OCI-LY7 (cell line): ENCODE results near the gene BUB3. TPM values are rescaled to one million over a fixed set of nuclear protein-coding genes. Genes with fewer than 3 reads are reported as not detected.

Source experiments
- BruUV-seq: library from RNA; stranded (reverse); fragments of 400-500 nt; replicated peaks from 2 replicates; lab custom pipeline; 2021; lab: Mats Ljungman, UMichigan
- CTCF ChIA-PET: fragments of 300-600 bp; sonication (Branson Sonifier 250); formaldehyde crosslinking; loops from one replicate; lab custom pipeline; 2022; ENCODE audit warnings: antibody characterized with exemption; ENCODE audit not compliant: unreplicated experiment; lab: Charles Lee
- POLR2A ChIA-PET: fragments of 300-600 bp; sonication (Branson Sonifier 250); formaldehyde crosslinking; loops from one replicate; lab custom pipeline; 2022; ENCODE audit warnings: antibody characterized with exemption; lab: Charles Lee
- DNase-seq: peaks from one replicate; pipeline ENCODE4 v3.0.0-alpha.2; 2015; ENCODE audit warnings: low spot score
- H2AFZ ChIP-seq: fragments of 200-600 bp; sonication (generic), shearing (Covaris generic); 2 replicates; pipeline ENCODE4 v1.6.1; 2014; ENCODE audit warnings: mild to moderate bottlenecking, antibody characterized with exemption, low read length, moderate library complexity
- H3K27ac ChIP-seq: fragments of 200-600 bp; sonication (generic); 2 replicates; pipeline ENCODE4 v1.5.1; 2014; ENCODE audit warnings: mixed run types, low read depth, mild to moderate bottlenecking, moderate library complexity, low read length, inconsistent platforms; ENCODE audit not compliant: poor library complexity, severe bottlenecking
- H3K36me3 ChIP-seq: fragments of 200-600 bp; sonication (generic); 2 replicates; pipeline ENCODE4 v1.6.1; 2014; ENCODE audit warnings: mild to moderate bottlenecking, antibody characterized with exemption, low read length, moderate library complexity, mixed read lengths; ENCODE audit not compliant: insufficient read depth
- H3K4me1 ChIP-seq: fragments of 200-600 bp; sonication (generic); 2 replicates; pipeline ENCODE4 v1.5.1; 2014; ENCODE audit warnings: mild to moderate bottlenecking, low read length; ENCODE audit not compliant: insufficient read depth, poor library complexity, severe bottlenecking
- H3K4me2 ChIP-seq: fragments of 200-600 bp; sonication (generic); 2 replicates; pipeline ENCODE4 v1.6.1; 2014; ENCODE audit warnings: mild to moderate bottlenecking, low read length
- H3K4me3 ChIP-seq: fragments of 200-600 bp; sonication (generic); 2 replicates; pipeline ENCODE4 v1.5.1; 2014; ENCODE audit warnings: mild to moderate bottlenecking, low read depth, low read length; ENCODE audit not compliant: poor library complexity, severe bottlenecking
- H3K79me2 ChIP-seq: fragments of 200-600 bp; sonication (generic); 2 replicates; pipeline ENCODE4 v1.6.1; 2016; ENCODE audit warnings: low read depth, mild to moderate bottlenecking, low read length, moderate library complexity, mixed read lengths; ENCODE audit not compliant: insufficient read depth
- H3K9me2 ChIP-seq: fragments of 200-600 bp; sonication (generic); 2 replicates; pipeline ENCODE4 v1.6.1; 2016; ENCODE audit warnings: mild to moderate bottlenecking, low read length, mixed read lengths; ENCODE audit not compliant: insufficient read depth
- H3K9me3 ChIP-seq: fragments of 200-600 bp; sonication (generic); 2 replicates; pipeline ENCODE4 v1.6.1; 2014; ENCODE audit warnings: mild to moderate bottlenecking, mixed run types, low read length, mixed read lengths
- H4K20me1 ChIP-seq: fragments of 200-600 bp; sonication (generic); 2 replicates; pipeline ENCODE4 v1.6.1; 2014; ENCODE audit warnings: mild to moderate bottlenecking, antibody characterized with exemption, low read length, moderate library complexity, mixed read lengths; ENCODE audit not compliant: insufficient read depth
- CTCF ChIP-seq: fragments of 200-600 bp; sonication (generic); conservative IDR thresholded peaks from 2 replicates; pipeline ENCODE4 v1.5.1; 2014; ENCODE audit warnings: mild to moderate bottlenecking, antibody characterized with exemption, low read length, moderate library complexity, mixed read lengths
- EZH2phosphoT487 ChIP-seq: fragments of 200-600 bp; sonication (generic); IDR thresholded peaks from 2 replicates; pipeline ENCODE4 v1.6.1; 2018; ENCODE audit warnings: low read depth, borderline replicate concordance, mild to moderate bottlenecking, mixed run types, antibody characterized with exemption, low read length, moderate library complexity, mixed read lengths
- intact Hi-C: fragments of 100-400 bp; cut with micrococcal nuclease; formaldehyde crosslinking; loops from one replicate; pipeline ENCODE4 v1.10.0; 2022; ENCODE audit not compliant: unreplicated experiment
- total RNA-seq, 2 experiments: library from RNA; depleted of rRNA in 1 of 2; stranded (reverse); fragments of >200 nt in 1 of 2; shearing (Covaris generic) in 1 of 2; gene quantifications; 2 replicates each; pipeline ENCODE4 v1.2.3, GENCODE V29; 2014 to 2022

Gene BUB3
- total RNA-seq, 2 experiments from 2014 or later, result 312 to 526 TPM

DNA sequence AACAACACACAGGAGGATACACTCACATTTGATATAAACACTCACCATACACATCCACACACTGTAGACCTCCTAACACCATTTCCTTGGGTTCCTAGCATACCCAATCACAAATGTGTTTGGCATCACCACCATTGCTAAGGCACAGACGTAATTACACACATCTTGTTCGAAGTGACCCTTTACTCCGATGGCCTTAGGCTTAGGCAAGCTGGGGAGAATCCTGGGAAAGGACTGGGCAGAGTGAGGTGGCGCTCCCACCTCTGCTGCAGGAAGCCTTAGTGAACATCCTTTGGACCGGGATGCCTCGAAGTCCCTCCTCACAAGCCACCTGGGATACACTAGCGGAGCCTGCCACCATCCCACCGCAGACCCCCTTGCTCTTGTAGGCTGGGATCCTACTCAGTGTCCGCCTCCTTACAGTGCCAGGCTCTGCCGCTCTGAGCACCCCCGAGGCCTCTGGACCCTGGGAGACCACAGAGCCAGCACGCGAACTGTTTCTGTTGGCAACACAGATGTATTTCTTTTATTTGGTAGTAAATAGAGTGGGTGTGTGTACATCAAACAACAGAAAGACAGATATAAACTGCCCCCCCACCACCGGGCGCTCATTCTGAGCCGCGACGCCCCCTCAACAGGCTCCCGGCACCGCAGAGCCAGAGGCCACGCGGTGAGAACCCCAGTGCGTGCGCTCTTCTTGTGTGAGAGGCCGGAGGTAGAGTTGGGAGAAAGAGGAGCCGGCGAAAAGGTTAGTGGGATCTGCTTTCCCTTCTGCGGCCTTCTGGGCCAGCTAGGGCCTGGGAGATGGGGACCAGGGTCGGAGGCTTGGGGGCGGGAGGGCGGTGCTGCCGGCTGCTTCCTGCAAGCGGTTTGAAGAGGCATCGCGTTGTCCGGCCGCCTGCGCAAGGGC is 12.2 kb upstream of the BUB3 start:
- H3K9me3 ChIP-seq, result no peaks in the 10 kb centered on the region
- H3K4me2 ChIP-seq, result no peak overlapping the region
- intact Hi-C loops, result no loop called here
- H3K4me3 ChIP-seq, result no peak overlapping the region
- TF ChIP-seq CTCF (no peak), EZH2phosphoT487 (no peak)
- ChIA-PET CTCF (no interaction called here), POLR2A (no interaction called here)
- no peaks in the 10 kb centered on the region for H3K9me2 ChIP-seq
- H4K20me1 ChIP-seq, result no peaks in the 10 kb centered on the region
- no peaks in the 10 kb centered on the region for H3K79me2 ChIP-seq
- H3K36me3 ChIP-seq, result no peaks in the 10 kb centered on the region
- no peaks in the 10 kb centered on the region for H3K4me1 ChIP-seq
- no peak overlapping the region for H2AFZ ChIP-seq
- no peak for DNase-seq
- H3K27ac ChIP-seq, result no peak overlapping the region
- no TSS peak for BruUV-seq

DNA sequence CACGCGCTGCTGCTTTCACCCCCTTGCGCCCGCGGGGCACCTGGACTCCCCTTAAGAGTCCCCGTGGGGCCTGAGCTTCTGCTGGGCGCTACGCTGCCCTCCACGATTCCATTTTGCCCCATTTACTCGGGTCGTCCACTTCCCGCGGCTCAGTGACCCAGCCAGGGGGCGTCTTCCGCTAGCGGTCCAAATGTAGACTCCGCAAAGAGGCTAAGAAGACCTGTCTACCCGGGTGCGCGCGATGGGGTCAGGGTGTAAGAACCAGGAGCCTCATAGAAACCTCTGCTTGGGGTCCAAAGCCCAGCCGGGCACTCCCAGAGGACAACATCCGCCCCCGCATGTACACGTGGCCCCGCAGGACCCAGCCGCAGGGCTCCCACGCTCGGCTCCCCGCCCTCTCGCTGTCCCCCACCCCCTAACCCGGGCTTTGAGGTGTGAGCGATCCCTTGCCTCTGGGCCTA is 11.5 kb upstream of the BUB3 start:
- no peak for DNase-seq
- TF ChIP-seq CTCF (no peak), EZH2phosphoT487 (no peak)
- H3K4me1 ChIP-seq, result peaks cover 3% of the 10 kb centered on the region

More for the DNA sequence above, 11.5 kb upstream of the BUB3 start:
- H4K20me1 ChIP-seq, result no peaks in the 10 kb centered on the region
- no TSS peak for BruUV-seq
- no peaks in the 10 kb centered on the region for H3K79me2 ChIP-seq
- H3K27ac ChIP-seq, result no peak overlapping the region
- no peak overlapping the region for H3K4me2 ChIP-seq
- no peaks in the 10 kb centered on the region for H3K36me3 ChIP-seq
- intact Hi-C loops, result no loop called here
- ChIA-PET CTCF (no interaction called here), POLR2A (no interaction called here)
- H3K9me2 ChIP-seq, result no peaks in the 10 kb centered on the region
- H3K9me3 ChIP-seq, result no peaks in the 10 kb centered on the region
- H3K4me3 ChIP-seq, result no peak overlapping the region
- H2AFZ ChIP-seq, result no peak overlapping the region
